ENCODE measurements around the gene STAT3.
"Not testable (repeated sequence)": the region's sequence is repeated elsewhere in the genome, so short reads cannot be mapped to it uniquely, and the experiment has no call there.

- TF ChIP-seq POLR2A, CTCF (IDR thresholded peaks at IDR 0.05): not testable (repeated sequence)
These were observed 88.9 kb downstream of the STAT3 start for GRCh38 chr17:42299361-42299760.
